B cell (primary cell): ENCODE measurements around the gene USP36. TPM values are rescaled to one million over a fixed set of nuclear protein-coding genes. Genes with fewer than 3 reads are reported as not detected.

ENCODE experiments used
- ATAC-seq: fragments of 200-7000 bp; cut with Tn5 transposase; one replicate; pipeline ENCODE4 v1.10.0; 2021; ENCODE audit warnings: low read depth, mild to moderate bottlenecking, moderate number of reproducible peaks, moderate library complexity
- CTCF ChIA-PET: fragments of 350-600 bp; sonication (Branson Sonifier 250); formaldehyde crosslinking; loops from one replicate; lab custom pipeline; 2021; ENCODE audit warnings: antibody characterized with exemption, inconsistent platforms; lab: Charles Lee
- POLR2A ChIA-PET: fragments of 350-600 bp; sonication (Branson Sonifier 250); formaldehyde crosslinking; loops from one replicate; lab custom pipeline; 2021; ENCODE audit warnings: antibody characterized with exemption; lab: Charles Lee
- DNase-seq: peaks from one replicate; pipeline ENCODE4 v3.0.0; 2013
- H2AFZ ChIP-seq: 2 replicates; pipeline ENCODE4 v1.6.1; 2012; ENCODE audit warnings: mild to moderate bottlenecking, low read depth, low read length; ENCODE audit not compliant: insufficient read depth, poor library complexity, severe bottlenecking
- H3K27ac ChIP-seq, 2 donors: 1 replicate in 1 of 2; 2 replicates in 1 of 2; pipeline ENCODE4 v1.5.1; 2012 to 2013; ENCODE audit warnings: low read length in 2 of 2, mild to moderate bottlenecking in 2 of 2, moderate library complexity in 1 of 2
- H3K27me3 ChIP-seq, 4 experiments: fragments of 200-600 bp in 1 of 4; sonication (generic) in 1 of 4; replicated peaks in 1 of 4; 1 replicate in 2 of 4; 2 replicates in 2 of 4; pipeline versions ENCODE4 v1.6.1 to v1.7.0; 2013 to 2016; ENCODE audit warnings: low read length in 3 of 4, mild to moderate bottlenecking in 2 of 4, mixed read lengths in 1 of 4, moderate library complexity in 1 of 4; ENCODE audit not compliant: insufficient read depth in 4 of 4, control insufficient read depth in 3 of 4; ENCODE audit errors: control extremely low read depth in 1 of 4
- H3K36me3 ChIP-seq, 2 experiments: replicated peaks in 1 of 2; 1 replicate in 1 of 2; 2 replicates in 1 of 2; pipeline versions ENCODE4 v1.6.1 to v1.7.1; 2013; ENCODE audit warnings: low read length in 1 of 2; ENCODE audit not compliant: insufficient read depth in 2 of 2, control insufficient read depth in 1 of 2; ENCODE audit errors: control extremely low read depth in 1 of 2, extremely low read depth in 1 of 2
- H3K4me1 ChIP-seq, 2 donors: fragments of 200-600 bp in 1 of 2; sonication (generic) in 1 of 2; 1 replicate in 1 of 2; 2 replicates in 1 of 2; pipeline versions ENCODE4 v1.5.1 to v1.6.1; 2013 to 2017; ENCODE audit warnings: low read length in 2 of 2; ENCODE audit not compliant: control insufficient read depth in 2 of 2, insufficient read depth in 2 of 2
- H3K4me2 ChIP-seq: replicated peaks from 2 replicates; pipeline ENCODE3; 2012; ENCODE audit warnings: mild to moderate bottlenecking, low read depth, low read length; ENCODE audit not compliant: poor library complexity, severe bottlenecking
- H3K4me3 ChIP-seq, 5 experiments: fragments of 200-600 bp in 1 of 5; sonication (generic) in 1 of 5; 1 replicate in 3 of 5; 2 replicates in 2 of 5; pipeline versions ENCODE4 v1.5.1 to v1.7.0; 2011 to 2016; ENCODE audit warnings: low read length in 4 of 5, mild to moderate bottlenecking in 4 of 5, low read depth in 2 of 5, control low read depth in 1 of 5, moderate library complexity in 1 of 5; ENCODE audit not compliant: insufficient read depth in 1 of 5; ENCODE audit errors: control extremely low read depth in 1 of 5, extremely low read depth in 1 of 5
- H3K79me2 ChIP-seq: fragments of 200-600 bp; sonication (generic); one replicate; pipeline ENCODE4 v1.6.0; 2016; ENCODE audit warnings: low read length; ENCODE audit not compliant: control insufficient read depth, insufficient read depth
- H3K9ac ChIP-seq: fragments of 200-600 bp; sonication (generic); 2 replicates; pipeline ENCODE4 v1.6.1; 2017; ENCODE audit warnings: mild to moderate bottlenecking, low read length, moderate library complexity
- H3K9me3 ChIP-seq, 3 donors: one replicate each; pipeline versions ENCODE4 v1.6.1 to v1.7.1; 2013; ENCODE audit warnings: low read length in 2 of 3; ENCODE audit not compliant: control insufficient read depth in 2 of 3, insufficient read depth in 1 of 3; ENCODE audit errors: control extremely low read depth in 1 of 3
- H4K20me1 ChIP-seq: 2 replicates; pipeline ENCODE4 v1.6.0; 2012; ENCODE audit warnings: mild to moderate bottlenecking, low read length; ENCODE audit not compliant: insufficient read depth, control insufficient read depth, poor library complexity, severe bottlenecking
- H3K27ac Mint-ChIP-seq: one replicate; pipeline ENCODE4 v1.8.0; 2021; ENCODE audit warnings: mixed read lengths
- H3K27me3 Mint-ChIP-seq: one replicate; pipeline ENCODE4 v1.8.0; 2021; ENCODE audit warnings: mixed read lengths
- H3K4me1 Mint-ChIP-seq: one replicate; pipeline ENCODE4 v1.8.0; 2021; ENCODE audit warnings: mixed read lengths
- H3K4me3 Mint-ChIP-seq: one replicate; pipeline ENCODE4 v1.8.0; 2021; ENCODE audit warnings: mixed read lengths
- H3K9me3 Mint-ChIP-seq: one replicate; pipeline ENCODE4 v1.8.0; 2022; ENCODE audit warnings: mixed read lengths; ENCODE audit not compliant: insufficient read depth
- EZH2 ChIP-seq: IDR thresholded peaks from 2 replicates; pipeline ENCODE4 v1.6.1; 2012; ENCODE audit warnings: borderline replicate concordance, low read depth, mild to moderate bottlenecking, moderate library complexity, low read length; ENCODE audit not compliant: insufficient read depth, poor library complexity, severe bottlenecking
- WGBS: methylation state at CpG from one replicate; pipeline ENCODE4 v1.1.5; 2013; ENCODE audit warnings: missing lambda C conversion rate; ENCODE audit not compliant: insufficient coverage; 5-methylcytosine and 5-hydroxymethylcytosine counted together
- intact Hi-C: fragments of 100-400 bp; cut with micrococcal nuclease; formaldehyde crosslinking; loops from one replicate; pipeline ENCODE4 v1.10.0; 2022
- polyA plus RNA-seq: library from polyadenylated mRNA; depleted of rRNA; stranded (reverse); fragments of >200 nt; gene quantifications from 2 replicates; pipeline ENCODE4 v1.2.3, GENCODE V29; 2012
- total RNA-seq, 2 donors: library from RNA; stranded (reverse); fragments of 120-200 nt in 1 of 2; gene quantifications; 1 replicate in 1 of 2; 2 replicates in 1 of 2; pipeline versions ENCODE4 v1.2.3 to v1.2.4, GENCODE V29; 2013 to 2022
- TF ChIP-seq, protein P1 (sequence below): fragments of 200-600 bp; IDR thresholded peaks from one replicate; pipeline ENCODE4 v1.8.0; 2022; ENCODE audit warnings: antibody characterized with exemption, mild to moderate bottlenecking

The USP36 gene
- total and polyA plus RNA-seq, 2 donors (not counting 1 experiment from before 2014, with no cell fraction given), result 52.2 to 137 TPM

- H3K27ac ChIP-seq, result no peak overlapping the region
- H2AFZ ChIP-seq, result no peak overlapping the region
- H3K27me3 Mint-ChIP-seq, result no peaks in the 10 kb centered on the region
- peak overlapping the region; percentile 39 for H3K27ac Mint-ChIP-seq
- ChIA-PET CTCF (interaction anchor here (1.2 to 2.4 kb wide), 2 partner anchors 30 to 268 kb away, joined by 3 to 7 read pairs; no protein-coding TSS in a partner anchor), POLR2A (interaction anchor here (0.6 kb wide), 1 partner anchor 1707 kb away, joined by 4 read pairs; no protein-coding TSS in a partner anchor)
- H3K36me3 ChIP-seq, result peaks cover 0 to 5% of the 10 kb centered on the region in 2 experiments
- ATAC-seq, result no peak
- H3K27me3 ChIP-seq, result no peaks in the 10 kb centered on the region
- 89% methylated on average over 8 of the region's 8 CpGs for WGBS
- peak overlapping the region; percentile 9 for H3K4me2 ChIP-seq
- H3K9ac ChIP-seq, result no peak overlapping the region
- H3K79me2 ChIP-seq, result peaks cover 95% of the 10 kb centered on the region
- peaks cover 0 to 3% (median 0%) of the 10 kb centered on the region in 3 donors for H3K9me3 ChIP-seq
- no peaks in the 10 kb centered on the region for H3K9me3 Mint-ChIP-seq
- DNase-seq, result no peak
- intact Hi-C loops, result no loop called here
- peaks cover 72 to 83% of the 10 kb centered on the region in 2 donors for H3K4me1 ChIP-seq
- peaks cover 43% of the 10 kb centered on the region for H3K4me1 Mint-ChIP-seq
- H3K4me3 ChIP-seq, result no peak overlapping the region
- H4K20me1 ChIP-seq, result peaks cover 38% of the 10 kb centered on the region
- TF ChIP-seq, protein P1, sequence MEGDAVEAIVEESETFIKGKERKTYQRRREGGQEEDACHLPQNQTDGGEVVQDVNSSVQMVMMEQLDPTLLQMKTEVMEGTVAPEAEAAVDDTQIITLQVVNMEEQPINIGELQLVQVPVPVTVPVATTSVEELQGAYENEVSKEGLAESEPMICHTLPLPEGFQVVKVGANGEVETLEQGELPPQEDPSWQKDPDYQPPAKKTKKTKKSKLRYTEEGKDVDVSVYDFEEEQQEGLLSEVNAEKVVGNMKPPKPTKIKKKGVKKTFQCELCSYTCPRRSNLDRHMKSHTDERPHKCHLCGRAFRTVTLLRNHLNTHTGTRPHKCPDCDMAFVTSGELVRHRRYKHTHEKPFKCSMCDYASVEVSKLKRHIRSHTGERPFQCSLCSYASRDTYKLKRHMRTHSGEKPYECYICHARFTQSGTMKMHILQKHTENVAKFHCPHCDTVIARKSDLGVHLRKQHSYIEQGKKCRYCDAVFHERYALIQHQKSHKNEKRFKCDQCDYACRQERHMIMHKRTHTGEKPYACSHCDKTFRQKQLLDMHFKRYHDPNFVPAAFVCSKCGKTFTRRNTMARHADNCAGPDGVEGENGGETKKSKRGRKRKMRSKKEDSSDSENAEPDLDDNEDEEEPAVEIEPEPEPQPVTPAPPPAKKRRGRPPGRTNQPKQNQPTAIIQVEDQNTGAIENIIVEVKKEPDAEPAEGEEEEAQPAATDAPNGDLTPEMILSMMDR, result no peak
- no peak for TF ChIP-seq EZH2
- H3K4me3 Mint-ChIP-seq, result peak overlapping the region; percentile 19
Measured at GRCh38 chr17:78764871-78765270, 75.7 kb downstream of the USP36 start.

GRCh38 chr17:78763561-78763960 is 77.1 kb downstream of the USP36 start:
- Histone ChIP-seq H3K36me3 (peaks cover 0 to 5% of the 10 kb centered on the region in 2 experiments), H3K9me3 (peaks cover 0 to 3% (median 0%) of the 10 kb centered on the region in 3 donors), H3K4me3 (no peak overlapping the region), H3K4me1 (peaks cover 70 to 83% of the 10 kb centered on the region in 2 donors), H3K9ac (no peak overlapping the region), H3K4me2 (no peak overlapping the region), H4K20me1 (peaks cover 35% of the 10 kb centered on the region), H3K27me3 (no peaks in the 10 kb centered on the region), H3K79me2 (peaks cover 93% of the 10 kb centered on the region), H3K27ac (no peak overlapping the region), H2AFZ (no peak overlapping the region)
- peaks cover 55% of the 10 kb centered on the region for H3K4me1 Mint-ChIP-seq
- no peak overlapping the region for H3K4me3 Mint-ChIP-seq
- intact Hi-C loops, result no loop called here
- no peaks in the 10 kb centered on the region for H3K27me3 Mint-ChIP-seq
- 93% methylated on average over 2 of the region's 3 CpGs for WGBS
- H3K27ac Mint-ChIP-seq, result peak overlapping the region; percentile 43
- ATAC-seq, result no peak
- DNase-seq, result no peak
- no peaks in the 10 kb centered on the region for H3K9me3 Mint-ChIP-seq
- TF ChIP-seq EZH2, result no peak
- TF ChIP-seq, protein P1, result no peak
- CTCF ChIA-PET, result interaction anchor here (1.0 to 1.5 kb wide), 2 partner anchors 15 to 47 kb away, joined by 3 read pairs; no protein-coding TSS in a partner anchor
- POLR2A ChIA-PET, result no interaction called here
